Sigmoid colon (tissue), 4 donors: Measurements from ENCODE around the gene TUBGCP6.

ENCODE experiments used
- CTCF ChIP-seq, 4 experiments: fragments of 450-650 bp in 3 of 4; fragments of 200-600 bp in 1 of 4; IDR thresholded peaks; one replicate each; pipeline ENCODE4 v1.5.1; 2016 to 2019; ENCODE audit warnings: antibody characterized with exemption in 4 of 4, mild to moderate bottlenecking in 3 of 4, moderate library complexity in 2 of 4
- EP300 ChIP-seq, 4 donors: sonication (generic); formaldehyde crosslinking; IDR thresholded peaks; one replicate each; pipeline ENCODE4 v1.6.1; 2017; ENCODE audit warnings: antibody characterized with exemption in 4 of 4
- POLR2A ChIP-seq, 2 donors: fragments of 450-650 bp; IDR thresholded peaks; one replicate each; pipeline ENCODE4 v1.6.1; 2016; ENCODE audit warnings: antibody characterized with exemption in 2 of 2, mild to moderate bottlenecking in 2 of 2, moderate library complexity in 2 of 2
- POLR2AphosphoS5 ChIP-seq, 4 donors: sonication (generic); formaldehyde crosslinking; IDR thresholded peaks; one replicate each; pipeline ENCODE4 v1.6.1; 2017; ENCODE audit warnings: antibody characterized with exemption in 4 of 4

- TF ChIP-seq POLR2A (IDR thresholded peaks at IDR 0.05) (no peak), CTCF (IDR thresholded peaks at IDR 0.05) (no peak), POLR2AphosphoS5 (IDR thresholded peaks at IDR 0.05) (no peak), EP300 (IDR thresholded peaks at IDR 0.05) (no peak)
Observed at GRCh38 chr22:50246242-50247175, 1.7 kb upstream of the TUBGCP6 start.
